Gastrocnemius medialis (tissue), 4 donors: ENCODE measurements around the gene CNR2.

ENCODE experiments used
- CTCF ChIP-seq, 5 experiments: fragments of 450-650 bp in 3 of 5; fragments of 200-600 bp in 2 of 5; sonication (generic) in 2 of 5; IDR thresholded peaks in 4 of 5; conservative IDR thresholded peaks in 1 of 5; 1 replicate in 4 of 5; 2 replicates in 1 of 5; pipeline ENCODE4 v1.5.1; 2016 to 2019; ENCODE audit warnings: antibody characterized with exemption in 5 of 5, mild to moderate bottlenecking in 3 of 5, moderate library complexity in 3 of 5
- POLR2A ChIP-seq, 2 donors: fragments of 450-650 bp; IDR thresholded peaks; one replicate each; pipeline ENCODE4 v1.6.1; 2017; ENCODE audit warnings: antibody characterized with exemption in 2 of 2, mild to moderate bottlenecking in 2 of 2, moderate library complexity in 2 of 2

- no peak for TF ChIP-seq CTCF (IDR thresholded peaks at IDR 0.05 in 4 of 5, conservative IDR thresholded peaks at IDR 0.05 in 1 of 5)
- TF ChIP-seq POLR2A (IDR thresholded peaks at IDR 0.05), result no peak
Measured at GRCh38 chr1:23927097-23927496, 13.9 kb upstream of the CNR2 start.
